ENCODE results near the gene SLAIN2.

DNA sequence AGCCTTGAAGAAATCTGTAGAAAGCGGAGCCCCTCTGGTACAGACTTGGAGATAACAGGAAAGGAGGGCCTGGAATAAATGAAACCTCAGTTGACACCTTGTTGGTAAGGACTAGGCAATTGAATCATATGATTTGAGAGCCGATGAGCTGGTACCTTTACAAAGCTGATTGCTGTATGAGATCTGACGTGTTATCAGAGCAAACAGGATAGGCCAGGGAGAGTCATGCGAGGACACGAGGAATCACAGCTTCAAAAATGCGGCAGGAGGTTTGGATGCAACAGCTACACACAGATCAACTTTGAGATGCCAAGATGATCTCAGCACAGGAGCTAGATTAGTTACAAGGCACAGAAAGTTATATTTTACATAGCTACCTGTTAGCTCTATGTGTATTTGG lies 134.4 kb downstream of the SLAIN2 start:
- TF ChIP-seq, protein P1, sequence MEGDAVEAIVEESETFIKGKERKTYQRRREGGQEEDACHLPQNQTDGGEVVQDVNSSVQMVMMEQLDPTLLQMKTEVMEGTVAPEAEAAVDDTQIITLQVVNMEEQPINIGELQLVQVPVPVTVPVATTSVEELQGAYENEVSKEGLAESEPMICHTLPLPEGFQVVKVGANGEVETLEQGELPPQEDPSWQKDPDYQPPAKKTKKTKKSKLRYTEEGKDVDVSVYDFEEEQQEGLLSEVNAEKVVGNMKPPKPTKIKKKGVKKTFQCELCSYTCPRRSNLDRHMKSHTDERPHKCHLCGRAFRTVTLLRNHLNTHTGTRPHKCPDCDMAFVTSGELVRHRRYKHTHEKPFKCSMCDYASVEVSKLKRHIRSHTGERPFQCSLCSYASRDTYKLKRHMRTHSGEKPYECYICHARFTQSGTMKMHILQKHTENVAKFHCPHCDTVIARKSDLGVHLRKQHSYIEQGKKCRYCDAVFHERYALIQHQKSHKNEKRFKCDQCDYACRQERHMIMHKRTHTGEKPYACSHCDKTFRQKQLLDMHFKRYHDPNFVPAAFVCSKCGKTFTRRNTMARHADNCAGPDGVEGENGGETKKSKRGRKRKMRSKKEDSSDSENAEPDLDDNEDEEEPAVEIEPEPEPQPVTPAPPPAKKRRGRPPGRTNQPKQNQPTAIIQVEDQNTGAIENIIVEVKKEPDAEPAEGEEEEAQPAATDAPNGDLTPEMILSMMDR (IDR thresholded peaks at IDR 0.05; ENCODE audit: insufficient read depth, low read depth, low read length) = no peak
- no peak for TF ChIP-seq EZH2 (IDR thresholded peaks at IDR 0.05; ENCODE audit: insufficient read depth, low read length)
